ENCODE data around the gene ZFAND4. TPM values are rescaled to one million over a fixed set of nuclear protein-coding genes. Genes with fewer than 3 reads are reported as not detected.

ZFAND4 gene
- total and polyA plus RNA-seq, 2 donors (not counting 1 experiment from before 2014, with no cell fraction given) = 2.5 to 9.6 TPM

DNA sequence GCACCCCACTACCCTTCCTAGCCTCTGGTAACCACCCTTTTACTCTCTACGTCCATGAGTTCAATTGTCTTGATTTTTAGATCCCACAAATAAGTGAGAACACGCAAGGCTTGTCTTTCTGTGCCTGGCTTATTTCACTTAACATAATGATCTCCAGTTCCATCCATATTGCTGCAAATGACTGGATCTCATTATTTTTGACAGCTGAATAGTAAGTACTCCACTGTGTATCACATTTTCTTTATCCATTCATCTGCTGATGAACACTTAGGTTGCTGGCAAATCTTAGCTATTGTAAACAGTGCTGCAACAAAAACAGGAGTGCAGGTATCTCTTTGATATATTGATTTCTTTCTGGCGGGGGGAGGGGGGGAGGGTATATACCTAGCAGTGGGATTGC, 106.2 kb downstream of the ZFAND4 start:
- no peaks in the 10 kb centered on the region for H4K20me1 ChIP-seq (ENCODE audit: control insufficient read depth, extremely low read depth, insufficient read depth, low read length)
- no peaks in the 10 kb centered on the region for H3K9me3 ChIP-seq (ENCODE audit: control insufficient read depth, insufficient read depth, low read depth, low read length)
- H2AFZ ChIP-seq (ENCODE audit: low read length) = no peak overlapping the region
- H3K4me1 ChIP-seq (ENCODE audit: control insufficient read depth, extremely low read depth, insufficient read depth, low read length) = no peaks in the 10 kb centered on the region
- H3K4me2 ChIP-seq (ENCODE audit: extremely low read depth, insufficient read depth, low read length) = no peak overlapping the region
- no peaks in the 10 kb centered on the region for H3K27me3 ChIP-seq (ENCODE audit: control insufficient read depth, insufficient read depth, low read length)
- no peak overlapping the region for H3K4me3 ChIP-seq (replicated peaks in 1 of 4; ENCODE audit: control extremely low read depth in 1 of 4, insufficient read depth in 1 of 4, low read depth in 3 of 4, low read length in 4 of 4)
- DNase-seq (ENCODE audit: low read depth in 2 of 2) = no peak
- H3K27ac ChIP-seq (ENCODE audit: insufficient read depth, low read length) = no peak overlapping the region
- no peak overlapping the region for H3K9ac ChIP-seq (ENCODE audit: insufficient read depth, low read length)
- TF ChIP-seq CTCF (conservative IDR thresholded peaks at IDR 0.05 in 1 of 2, IDR thresholded peaks at IDR 0.05 in 1 of 2; ENCODE audit: low read depth in 1 of 2, low read length in 2 of 2) (no peak), EZH2 (IDR thresholded peaks at IDR 0.05; ENCODE audit: low read length, missing control alignments) (no peak)
- no peaks in the 10 kb centered on the region for H3K79me2 ChIP-seq (ENCODE audit: control insufficient read depth, insufficient read depth, low read length)
- H3K36me3 ChIP-seq (ENCODE audit: control insufficient read depth, insufficient read depth, low read length) = no peaks in the 10 kb centered on the region

Other genes starting within 250 kb of the ZFAND4 start
- 34.9 and 64.1 TPM in 2 replicates for gene WASHC2C, start 54.5 kb upstream of the ZFAND4 start, total RNA-seq
- gene WASHC2C, start 54.5 kb upstream of the ZFAND4 start, polyA plus RNA-seq = 54.7 and 57.5 TPM in 2 replicates
- 1.8 and 3.3 TPM in 2 replicates for gene AGAP4, start 174.7 kb upstream of the ZFAND4 start, total RNA-seq
- gene AGAP4, start 174.7 kb upstream of the ZFAND4 start, polyA plus RNA-seq = 3.7 and 8.1 TPM in 2 replicates

Data from fibroblast of lung (primary cell).